Muscle of leg (tissue), 11 donors: ENCODE data around the gene ADIPOR2. TPM values are rescaled to one million over a fixed set of nuclear protein-coding genes. Genes with fewer than 3 reads are reported as not detected.

ENCODE experiments used
- DNase-seq: peaks from one replicate; pipeline ENCODE4 v3.0.0; 2013
- H3K27ac ChIP-seq: one replicate; pipeline ENCODE4 v1.5.1; 2013; ENCODE audit warnings: mild to moderate bottlenecking, low read length, control low read depth
- H3K27me3 ChIP-seq: one replicate; pipeline ENCODE4 v1.6.1; 2013; ENCODE audit warnings: low read length; ENCODE audit not compliant: control insufficient read depth, insufficient read depth
- H3K36me3 ChIP-seq: one replicate; pipeline ENCODE4 v1.6.1; 2013; ENCODE audit warnings: low read length; ENCODE audit not compliant: control insufficient read depth, insufficient read depth
- H3K4me1 ChIP-seq: one replicate; pipeline ENCODE4 v1.6.1; 2013; ENCODE audit warnings: low read length; ENCODE audit not compliant: control insufficient read depth, insufficient read depth
- H3K4me3 ChIP-seq: one replicate; pipeline ENCODE4 v1.5.1; 2013; ENCODE audit warnings: low read length, control low read depth
- H3K9me3 ChIP-seq: replicated peaks from 2 replicates; pipeline ENCODE4 v1.6.1; 2013; ENCODE audit warnings: low read depth, low read length; ENCODE audit not compliant: control insufficient read depth
- WGBS: methylation state at CpG from one replicate; pipeline ENCODE4 v1.1.5; 2013; ENCODE audit warnings: missing lambda C conversion rate; ENCODE audit not compliant: insufficient coverage; 5-methylcytosine and 5-hydroxymethylcytosine counted together
- polyA plus RNA-seq, 8 donors: library from polyadenylated mRNA; unstranded; fragments of 120-200 nt; gene quantifications; one replicate each; pipeline versions ENCODE4 v1.2.1 to v1.2.3, GENCODE V29; 2013; ENCODE audit warnings: inconsistent platforms in 1 of 8, low replicate concordance in 1 of 8; ENCODE audit not compliant: insufficient read length in 8 of 8, insufficient read depth in 1 of 8
- total RNA-seq: library from RNA; stranded (reverse); fragments of 120-200 nt; gene quantifications from one replicate; pipeline ENCODE4 v1.2.4, GENCODE V29; 2013

Gene ADIPOR2
- total and polyA plus RNA-seq, 9 donors: 18.4 to 30.0 (median 25.1) TPM

DNA sequence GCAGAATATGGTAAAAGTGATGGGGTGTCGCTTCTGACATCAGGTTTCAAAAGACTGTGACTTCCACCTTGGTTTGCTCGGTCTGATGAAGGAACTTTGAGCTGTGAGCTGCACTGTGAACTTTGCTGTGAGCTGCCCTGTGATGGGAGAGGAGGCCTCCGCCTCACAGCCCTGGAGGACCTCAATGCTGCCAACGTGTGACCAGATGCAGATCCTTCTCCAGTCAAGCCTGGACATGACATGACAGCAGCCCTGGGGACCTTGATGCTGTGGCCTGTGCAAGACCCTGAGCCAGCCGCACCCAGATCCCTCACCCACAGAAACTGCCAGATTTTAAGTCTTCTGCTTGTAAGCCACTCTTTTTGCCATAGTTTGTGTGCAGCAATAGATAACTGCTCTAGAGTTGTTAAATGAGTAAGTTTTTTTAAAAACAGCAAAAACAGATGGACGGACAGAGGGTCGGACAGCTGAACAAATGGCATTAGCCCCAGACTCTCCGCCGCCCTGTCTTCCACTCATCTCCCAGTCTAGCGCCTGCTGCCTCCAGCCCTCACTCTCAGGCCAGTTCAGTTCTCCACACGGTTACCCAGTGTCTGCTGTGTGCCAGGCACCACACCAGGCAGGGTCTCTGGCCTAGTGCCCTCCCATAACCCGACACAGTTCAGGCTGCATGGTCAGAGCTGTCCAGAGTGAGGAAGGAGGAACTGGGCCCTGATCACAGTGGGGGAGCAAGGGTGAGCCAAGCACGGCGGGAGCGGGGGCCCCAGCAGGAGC lies 116.4 kb downstream of the ADIPOR2 start:
- no peak overlapping the region for H3K27ac ChIP-seq
- no peak for DNase-seq
- no peaks in the 10 kb centered on the region for H3K36me3 ChIP-seq
- no peaks in the 10 kb centered on the region for H3K9me3 ChIP-seq
- WGBS: 81% methylated on average over 12 of the region's 15 CpGs
- no peak overlapping the region for H3K4me3 ChIP-seq
- H3K4me1 ChIP-seq: peaks cover 19% of the 10 kb centered on the region
- no peaks in the 10 kb centered on the region for H3K27me3 ChIP-seq

- no peak overlapping the region for H3K27ac ChIP-seq
- H3K27me3 ChIP-seq: peaks cover 3% of the 10 kb centered on the region
- 77% methylated on average over 15 of the region's 19 CpGs for WGBS
- no peak for DNase-seq
- H3K4me3 ChIP-seq: no peak overlapping the region
- no peaks in the 10 kb centered on the region for H3K9me3 ChIP-seq
- H3K4me1 ChIP-seq: peaks cover 19% of the 10 kb centered on the region
- no peaks in the 10 kb centered on the region for H3K36me3 ChIP-seq
These were observed 117.3 kb downstream of the ADIPOR2 start for GRCh38 chr12:1808036-1808797.

GRCh38 chr12:1808798-1809480 lies 118.1 kb downstream of the ADIPOR2 start:
- no peaks in the 10 kb centered on the region for H3K9me3 ChIP-seq
- peaks cover 9% of the 10 kb centered on the region for H3K27me3 ChIP-seq
- peaks cover 19% of the 10 kb centered on the region for H3K4me1 ChIP-seq
- no peak for DNase-seq
- no peak overlapping the region for H3K27ac ChIP-seq
- no peak overlapping the region for H3K4me3 ChIP-seq
- no peaks in the 10 kb centered on the region for H3K36me3 ChIP-seq
- WGBS: 83% methylated on average over 18 of the region's 22 CpGs

- no peaks in the 10 kb centered on the region for H3K9me3 ChIP-seq
- H3K36me3 ChIP-seq: no peaks in the 10 kb centered on the region
- DNase-seq: no peak
- peaks cover 16% of the 10 kb centered on the region for H3K4me1 ChIP-seq
- H3K4me3 ChIP-seq: no peak overlapping the region
- no peak overlapping the region for H3K27ac ChIP-seq
- peaks cover 14% of the 10 kb centered on the region for H3K27me3 ChIP-seq
- 84% methylated on average over 5 of the region's 13 CpGs for WGBS
These were observed 118.8 kb downstream of the ADIPOR2 start for GRCh38 chr12:1809591-1810190.

- peaks cover 14% of the 10 kb centered on the region for H3K27me3 ChIP-seq
- no peak for DNase-seq
- H3K4me1 ChIP-seq: peaks cover 13% of the 10 kb centered on the region
- H3K27ac ChIP-seq: no peak overlapping the region
- H3K36me3 ChIP-seq: no peaks in the 10 kb centered on the region
- whole genome bisulfite sequencing: 82% methylated on average over 13 of the region's 21 CpGs
- no peak overlapping the region for H3K4me3 ChIP-seq
- H3K9me3 ChIP-seq: no peaks in the 10 kb centered on the region
These were observed 119.5 kb downstream of the ADIPOR2 start for GRCh38 chr12:1810201-1810930.

DNA sequence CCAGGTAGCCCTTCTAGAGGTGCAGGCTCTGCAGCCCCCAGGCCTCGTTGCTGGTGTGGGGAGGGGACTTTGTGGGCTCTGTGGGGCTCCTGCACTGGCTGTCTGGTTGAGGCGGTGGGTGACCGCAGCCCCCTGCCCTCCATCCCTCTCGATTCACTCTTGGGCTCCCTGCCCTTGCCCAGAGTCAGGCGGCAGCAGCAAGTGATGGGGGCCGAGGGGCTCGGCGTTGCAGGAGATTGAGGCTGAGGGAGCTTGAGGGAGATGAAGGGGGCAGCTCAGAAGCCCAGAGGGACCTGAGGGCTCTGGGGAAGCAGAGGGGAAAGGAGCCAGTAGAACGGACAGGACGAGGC lies 120.0 kb downstream of the ADIPOR2 start:
- DNase-seq: no peak

DNA sequence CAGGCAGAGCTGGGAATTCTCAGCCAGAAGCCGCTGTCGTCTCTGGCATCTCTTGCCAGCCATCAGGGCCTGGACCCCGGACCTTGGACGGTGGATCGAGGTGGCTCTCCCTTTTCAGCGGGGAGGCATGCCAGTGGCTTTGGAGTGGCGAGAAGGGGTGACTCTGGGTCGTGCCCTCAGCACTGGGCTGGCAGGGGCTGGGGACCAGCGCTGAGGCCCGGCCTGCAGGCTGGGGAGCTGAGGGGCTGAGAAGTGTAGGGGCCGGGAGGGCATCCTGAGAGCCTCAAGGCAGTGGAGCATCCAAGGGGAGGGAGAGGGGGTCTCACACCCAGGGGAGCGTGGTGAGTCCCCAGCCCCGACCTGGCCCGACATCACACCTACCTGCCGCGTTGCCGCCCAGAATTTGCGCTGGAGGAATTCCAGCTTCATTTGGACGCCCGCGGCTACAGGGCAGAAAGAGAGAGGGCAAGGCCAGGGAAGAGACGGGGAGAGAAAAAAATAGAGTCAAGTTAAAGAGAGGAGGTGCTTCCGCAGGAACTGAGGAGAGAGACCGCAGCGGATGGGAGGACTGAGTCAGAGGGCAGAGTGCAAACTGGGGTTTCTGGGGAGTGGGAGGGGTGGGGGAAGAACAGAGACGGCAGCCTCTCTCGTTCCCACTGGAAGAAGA lies 120.5 kb downstream of the ADIPOR2 start:
- H3K27ac ChIP-seq: no peak overlapping the region
- no peak overlapping the region for H3K4me3 ChIP-seq
- peaks cover 10% of the 10 kb centered on the region for H3K4me1 ChIP-seq

More for the DNA sequence above, 120.0 kb downstream of the ADIPOR2 start:
- Histone ChIP-seq H3K4me1 (peaks cover 10% of the 10 kb centered on the region), H3K27me3 (peaks cover 14% of the 10 kb centered on the region), H3K36me3 (no peaks in the 10 kb centered on the region), H3K27ac (no peak overlapping the region), H3K9me3 (no peaks in the 10 kb centered on the region), H3K4me3 (no peak overlapping the region)
- WGBS: 77% methylated on average over 8 of the region's 10 CpGs

DNA sequence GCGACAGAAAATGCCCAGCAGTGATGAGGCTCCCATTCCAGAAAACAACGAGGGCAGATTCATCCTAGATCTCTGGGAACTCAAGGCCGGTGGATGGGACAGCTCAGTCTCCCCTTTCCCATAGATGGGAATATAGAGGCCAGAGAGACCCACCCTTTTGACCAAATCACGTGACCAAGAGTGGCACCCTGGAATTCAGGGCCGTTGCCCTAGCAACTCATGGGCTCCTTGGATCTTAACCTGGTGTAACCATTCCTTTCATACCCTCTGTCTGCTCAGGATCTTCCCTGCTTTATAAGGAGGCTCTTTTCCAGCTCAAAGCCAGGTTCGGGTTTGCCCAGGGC lies 121.0 kb downstream of the ADIPOR2 start:
- H3K27me3 ChIP-seq: peaks cover 17% of the 10 kb centered on the region
- DNase-seq: no peak
- WGBS: 90% methylated on average over 4 of the region's 6 CpGs
- H3K36me3 ChIP-seq: no peaks in the 10 kb centered on the region
- no peak overlapping the region for H3K4me3 ChIP-seq
- no peak overlapping the region for H3K27ac ChIP-seq
- peaks cover 11% of the 10 kb centered on the region for H3K4me1 ChIP-seq
- no peaks in the 10 kb centered on the region for H3K9me3 ChIP-seq

More for the DNA sequence above, 120.5 kb downstream of the ADIPOR2 start:
- no peak for DNase-seq
- Histone ChIP-seq H3K27me3 (peaks cover 16% of the 10 kb centered on the region), H3K9me3 (no peaks in the 10 kb centered on the region), H3K36me3 (no peaks in the 10 kb centered on the region)
- 74% methylated on average over 21 of the region's 27 CpGs for WGBS

GRCh38 chr12:1812650-1813302 lies 121.9 kb downstream of the ADIPOR2 start:
- peak; percentile 51 for DNase-seq
- Histone ChIP-seq H3K36me3 (no peaks in the 10 kb centered on the region), H3K4me3 (no peak overlapping the region), H3K27ac (no peak overlapping the region), H3K9me3 (no peaks in the 10 kb centered on the region), H3K27me3 (peaks cover 19% of the 10 kb centered on the region), H3K4me1 (peaks cover 11% of the 10 kb centered on the region)
- WGBS: 65% methylated on average over 15 of the region's 17 CpGs
